HepG2 (cell line): ENCODE results near the gene CATSPERB. TPM values are rescaled to one million over a fixed set of nuclear protein-coding genes. Genes with fewer than 3 reads are reported as not detected.

Source experiments
- CBX2 ChIP-seq, 2 experiments: fragments of 200-600 bp in 1 of 2; sonication (generic); formaldehyde crosslinking in 1 of 2; IDR thresholded peaks; 2 replicates each; pipeline versions ENCODE4 v1.7.0 to v1.8.1; 2018 to 2022; ENCODE audit warnings: low read depth in 2 of 2, low read length in 1 of 2, mild to moderate bottlenecking in 1 of 2, missing genetic modification reagents in 1 of 2
- PBX2 ChIP-seq: IDR thresholded peaks from 2 replicates; pipeline ENCODE4 v1.6.1; 2016; ENCODE audit warnings: control low read depth
- TFDP1 ChIP-seq: IDR thresholded peaks from 2 replicates; pipeline ENCODE4 v1.6.1; 2016; ENCODE audit warnings: missing compliant biosample characterization, missing genetic modification reagents, borderline replicate concordance
- ZBTB39 ChIP-seq: sonication (generic); formaldehyde crosslinking; IDR thresholded peaks from 2 replicates; pipeline ENCODE4 v1.5.0; 2020; ENCODE audit warnings: missing genetic modification reagents
- ZHX2 ChIP-seq, 2 experiments: sonication (generic) in 1 of 2; formaldehyde crosslinking in 1 of 2; IDR thresholded peaks; 2 replicates each; pipeline versions ENCODE4 v1.6.1 to v1.9.0; 2014 to 2022; ENCODE audit warnings: antibody characterized with exemption in 1 of 2, borderline replicate concordance in 1 of 2, inconsistent platforms in 1 of 2, low read depth in 1 of 2, missing genetic modification reagents in 1 of 2
- ZMAT3 ChIP-seq: sonication (generic); formaldehyde crosslinking; conservative IDR thresholded peaks from 2 replicates; pipeline ENCODE4 v1.7.0; 2021; ENCODE audit warnings: missing genetic modification reagents
- ZNF331 ChIP-seq: sonication (generic); formaldehyde crosslinking; IDR thresholded peaks from 2 replicates; pipeline ENCODE4 v1.4.0; 2020; ENCODE audit warnings: missing genetic modification reagents
- ZNF619 ChIP-seq: sonication (generic); formaldehyde crosslinking; IDR thresholded peaks from 2 replicates; pipeline ENCODE4 v1.4.0; 2020; ENCODE audit warnings: mild to moderate bottlenecking, missing genetic modification reagents
- ZNF644 ChIP-seq: IDR thresholded peaks from 2 replicates; pipeline ENCODE4 v1.6.1; 2016; ENCODE audit warnings: low read depth
- polyA plus RNA-seq, 8 experiments: library from polyadenylated mRNA; depleted of rRNA in 3 of 8; stranded (reverse) in 7 of 8; unstranded in 1 of 8; fragments of >200 nt; fragmentation: Illumina TruSeq in 4 of 8; extraction: Trizol in 4 of 8; gene quantifications; 2 replicates each; pipeline versions ENCODE4 v1.2.1 to v1.2.3, GENCODE V29; 2011 to 2016; ENCODE audit warnings: low read depth in 4 of 8, missing spikeins in 1 of 8, mixed read lengths in 1 of 8; ENCODE audit not compliant: insufficient read depth in 1 of 8
- total RNA-seq, 5 experiments: library from RNA; depleted of rRNA; stranded (reverse); fragments of >200 nt; fragmentation: Illumina TruSeq; extraction: Trizol; gene quantifications; 2 replicates each; pipeline ENCODE4 v1.2.3, GENCODE V29; 2016; ENCODE audit warnings: low read depth in 1 of 5

Gene CATSPERB
- total and polyA plus RNA-seq, 2 of the 13 experiments (the other 11 are each of a cell fraction or from before 2014, with no cell fraction given), result not detected

- no peak for TF ChIP-seq ZHX2 (IDR thresholded peaks at IDR 0.05; ENCODE audit: low read depth)
- no peak for TF ChIP-seq ZHX2 (CRISPR knock-in tag; IDR thresholded peaks at IDR 0.05; ENCODE audit: borderline replicate concordance)
- no peak for TF ChIP-seq ZNF644 (CRISPR knock-in tag)
- TF ChIP-seq ZNF619 (CRISPR knock-in tag), result no peak
- TF ChIP-seq TFDP1 (CRISPR knock-in tag), result no peak
- no peak for TF ChIP-seq PBX2 (CRISPR knock-in tag)
- no peak for TF ChIP-seq ZBTB39 (CRISPR knock-in tag)
- TF ChIP-seq ZMAT3 (CRISPR knock-in tag), result no peak
- no peak for TF ChIP-seq ZNF331 (CRISPR knock-in tag)
- no peak for TF ChIP-seq CBX2 (IDR thresholded peaks at IDR 0.05; ENCODE audit: low read depth, low read length)
- no peak for TF ChIP-seq CBX2 (CRISPR knock-in tag; IDR thresholded peaks at IDR 0.05; ENCODE audit: low read depth)
- TF ChIP-seq, all 625 proteins: peak for 0
These were observed 161.9 kb downstream of the CATSPERB start (continued) for GRCh38 chr14:91570021-91570420.
